AG09309 (cell line): ENCODE data around the gene EPYC.

Experiments
- DNase-seq: peaks from one replicate; pipeline ENCODE4 v3.0.0-alpha.2; 2010; ENCODE audit warnings: low read depth
- H3K4me3 ChIP-seq: 2 replicates; pipeline ENCODE4 v1.5.1; 2011; ENCODE audit warnings: mild to moderate bottlenecking, low read depth, low read length, moderate library complexity; ENCODE audit not compliant: control insufficient read depth
- TF ChIP-seq, protein P1 (sequence below): IDR thresholded peaks from 2 replicates; pipeline ENCODE4 v1.5.1; 2011; ENCODE audit warnings: mild to moderate bottlenecking, low read depth, low read length, inconsistent platforms; ENCODE audit not compliant: insufficient read depth, control insufficient read depth; ENCODE audit errors: missing control alignments

The EPYC gene

DNA sequence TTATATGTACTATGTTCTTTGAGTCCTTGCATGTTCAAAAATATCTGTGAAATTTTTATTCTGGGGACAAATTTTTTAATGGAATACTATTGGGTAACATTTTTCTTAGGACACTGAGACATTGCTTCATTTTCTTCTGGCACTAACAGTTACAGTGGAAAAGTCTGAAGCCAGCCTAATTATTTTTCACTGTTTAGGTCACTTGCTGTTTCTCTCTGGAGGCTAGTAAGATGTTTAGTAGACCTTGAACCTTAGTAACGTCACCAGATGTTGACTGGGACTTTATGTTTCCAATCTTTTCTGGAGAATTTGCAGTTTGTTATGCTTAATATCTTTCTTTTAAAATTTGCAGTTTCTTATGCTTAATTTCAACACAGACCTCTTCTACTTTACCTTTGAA lies 12.3 kb upstream of the EPYC start:
- TF ChIP-seq, protein P1, sequence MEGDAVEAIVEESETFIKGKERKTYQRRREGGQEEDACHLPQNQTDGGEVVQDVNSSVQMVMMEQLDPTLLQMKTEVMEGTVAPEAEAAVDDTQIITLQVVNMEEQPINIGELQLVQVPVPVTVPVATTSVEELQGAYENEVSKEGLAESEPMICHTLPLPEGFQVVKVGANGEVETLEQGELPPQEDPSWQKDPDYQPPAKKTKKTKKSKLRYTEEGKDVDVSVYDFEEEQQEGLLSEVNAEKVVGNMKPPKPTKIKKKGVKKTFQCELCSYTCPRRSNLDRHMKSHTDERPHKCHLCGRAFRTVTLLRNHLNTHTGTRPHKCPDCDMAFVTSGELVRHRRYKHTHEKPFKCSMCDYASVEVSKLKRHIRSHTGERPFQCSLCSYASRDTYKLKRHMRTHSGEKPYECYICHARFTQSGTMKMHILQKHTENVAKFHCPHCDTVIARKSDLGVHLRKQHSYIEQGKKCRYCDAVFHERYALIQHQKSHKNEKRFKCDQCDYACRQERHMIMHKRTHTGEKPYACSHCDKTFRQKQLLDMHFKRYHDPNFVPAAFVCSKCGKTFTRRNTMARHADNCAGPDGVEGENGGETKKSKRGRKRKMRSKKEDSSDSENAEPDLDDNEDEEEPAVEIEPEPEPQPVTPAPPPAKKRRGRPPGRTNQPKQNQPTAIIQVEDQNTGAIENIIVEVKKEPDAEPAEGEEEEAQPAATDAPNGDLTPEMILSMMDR: no peak
- H3K4me3 ChIP-seq: no peak overlapping the region
- DNase-seq: no peak

DNA sequence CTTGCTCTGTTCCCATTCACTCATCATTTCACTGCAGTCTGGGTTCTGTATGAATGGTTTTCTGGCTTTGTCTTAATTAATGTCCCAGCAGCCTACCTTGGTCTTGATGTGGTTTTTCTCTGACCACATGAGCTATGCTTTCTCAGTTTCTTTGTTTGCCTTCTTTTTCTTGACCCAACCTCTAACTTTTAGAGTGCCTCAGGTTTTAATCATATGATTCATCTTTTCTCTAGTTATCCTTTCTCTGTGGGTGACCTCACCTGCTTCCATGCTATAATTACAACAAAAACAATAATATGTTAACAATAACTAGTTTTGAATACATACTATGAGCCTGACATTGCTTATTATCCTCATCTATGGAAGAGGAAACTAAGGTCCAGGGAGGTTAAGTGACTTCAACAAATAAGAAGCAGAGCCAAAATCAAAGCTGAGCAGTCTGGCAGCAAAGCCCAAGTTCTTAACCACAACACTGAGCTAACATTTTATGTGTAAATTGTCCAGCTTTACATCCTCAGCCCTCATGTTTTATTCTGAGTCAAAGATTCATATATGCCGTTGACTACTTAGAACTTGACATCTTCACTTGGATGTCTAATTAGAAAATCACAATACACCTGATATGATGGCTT lies 4.7 kb upstream of the EPYC start:
- TF ChIP-seq, protein P1: no peak
- DNase-seq: no peak
- H3K4me3 ChIP-seq: no peak overlapping the region

GRCh38 chr12:91007531-91008290 lies 2.9 kb upstream of the EPYC start:
- H3K4me3 ChIP-seq: no peak overlapping the region
- no peak for DNase-seq
- TF ChIP-seq, protein P1: no peak

DNA sequence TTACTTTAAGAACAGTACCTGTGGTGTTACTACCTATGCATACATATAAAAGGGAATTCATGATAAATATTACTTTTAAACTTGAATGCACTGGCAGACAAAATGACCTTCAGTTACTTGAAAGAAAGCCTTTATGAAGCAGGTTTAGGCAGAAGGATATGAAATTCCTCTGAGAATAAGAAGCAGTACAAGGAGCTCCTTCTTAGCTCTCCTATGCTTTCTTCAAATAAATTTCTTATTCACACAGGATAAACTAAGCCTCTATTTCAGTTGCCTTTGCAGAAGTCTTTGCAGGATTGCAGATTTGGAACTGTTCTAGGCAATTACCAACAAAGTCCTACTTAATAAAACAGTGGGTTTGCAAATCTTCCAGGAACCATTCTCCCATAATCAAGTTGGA lies 1.0 kb downstream of the EPYC start:
- TF ChIP-seq, protein P1: no peak
- no peak for DNase-seq
- H3K4me3 ChIP-seq: no peak overlapping the region

DNA sequence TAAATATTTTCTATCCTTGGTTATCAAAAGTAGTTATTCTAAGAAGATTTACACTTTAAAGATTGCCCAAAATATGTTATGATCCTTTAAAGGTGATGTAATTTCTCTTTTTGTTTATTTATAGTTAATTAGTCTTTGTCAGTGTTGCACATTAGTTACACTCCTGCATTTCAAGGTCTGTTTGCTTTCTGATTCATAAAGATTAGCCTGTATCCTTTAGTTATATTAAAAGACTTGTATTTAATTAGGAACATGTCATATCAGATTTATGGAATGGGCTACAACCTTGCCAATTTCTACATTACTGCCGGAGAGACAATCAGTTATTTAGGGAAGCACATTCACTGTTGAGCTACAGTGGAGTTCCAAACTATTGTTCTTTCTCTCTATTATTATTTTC lies 3.5 kb downstream of the EPYC start:
- no peak overlapping the region for H3K4me3 ChIP-seq
- TF ChIP-seq, protein P1: no peak
- DNase-seq: no peak

DNA sequence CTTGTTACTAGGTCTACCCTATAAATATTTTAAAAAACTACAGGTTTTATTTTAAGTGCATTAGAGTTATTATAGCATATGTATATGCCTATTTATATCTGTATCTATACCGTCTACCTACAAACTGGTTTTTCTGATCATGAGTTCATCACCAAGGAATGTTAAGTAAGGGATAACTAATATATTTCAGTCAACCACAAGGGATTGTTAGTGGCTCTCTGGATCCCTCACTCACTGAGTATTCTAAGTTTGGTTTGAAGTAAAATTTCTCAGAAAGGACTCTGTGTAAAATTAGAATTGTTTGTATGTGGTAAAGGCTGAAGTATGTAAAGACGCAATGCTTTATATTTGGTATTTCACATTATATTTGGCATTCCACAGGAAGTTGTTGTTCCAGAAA lies 4.8 kb downstream of the EPYC start:
- no peak overlapping the region for H3K4me3 ChIP-seq
- TF ChIP-seq, protein P1: no peak
- no peak for DNase-seq

GRCh38 chr12:90999527-90999926 lies 5.2 kb downstream of the EPYC start:
- DNase-seq: no peak
- TF ChIP-seq, protein P1: no peak
- no peak overlapping the region for H3K4me3 ChIP-seq
